CD14-positive monocyte (primary cell): Measurements from ENCODE around the gene OR4A15. TPM values are rescaled to one million over a fixed set of nuclear protein-coding genes. Genes with fewer than 3 reads are reported as not detected.

Experiments
- DNase-seq, 3 donors: peaks; one replicate each; pipeline ENCODE4 v3.0.0-alpha.2; 2011 to 2022
- H2AFZ ChIP-seq: 2 replicates; pipeline ENCODE4 v1.6.0; 2012; ENCODE audit warnings: mild to moderate bottlenecking, low read depth, low read length, inconsistent platforms; ENCODE audit not compliant: insufficient read depth, poor library complexity, severe bottlenecking
- H3K27ac ChIP-seq, 2 donors: 1 replicate in 1 of 2; 2 replicates in 1 of 2; pipeline ENCODE4 v1.5.1; 2012 to 2013; ENCODE audit warnings: low read length in 2 of 2, control low read depth in 1 of 2, inconsistent platforms in 1 of 2, low read depth in 1 of 2, mild to moderate bottlenecking in 1 of 2
- H3K27me3 ChIP-seq, 2 donors: one replicate each; pipeline versions ENCODE4 v1.6.0 to v1.6.1; 2011 to 2013; ENCODE audit warnings: low read length in 2 of 2; ENCODE audit not compliant: control insufficient read depth in 2 of 2, insufficient read depth in 2 of 2
- H3K36me3 ChIP-seq, 2 donors: replicated peaks in 1 of 2; 1 replicate in 1 of 2; 2 replicates in 1 of 2; pipeline versions ENCODE4 v1.5.1 to v1.6.1; 2012 to 2013; ENCODE audit warnings: low read length in 2 of 2, control low read depth in 1 of 2, inconsistent platforms in 1 of 2, mild to moderate bottlenecking in 1 of 2; ENCODE audit not compliant: insufficient read depth in 2 of 2, control insufficient read depth in 1 of 2
- H3K4me1 ChIP-seq, 2 donors: 1 replicate in 1 of 2; 2 replicates in 1 of 2; pipeline versions ENCODE4 v1.5.1 to v1.6.1; 2012 to 2013; ENCODE audit warnings: low read length in 2 of 2, control low read depth in 1 of 2, inconsistent platforms in 1 of 2, mild to moderate bottlenecking in 1 of 2, moderate library complexity in 1 of 2; ENCODE audit not compliant: insufficient read depth in 2 of 2, control insufficient read depth in 1 of 2
- H3K4me2 ChIP-seq: replicated peaks from 2 replicates; pipeline ENCODE3; 2012; ENCODE audit warnings: low read length, moderate library complexity, mild to moderate bottlenecking; ENCODE audit not compliant: poor library complexity, severe bottlenecking; ENCODE audit errors: extremely low read depth
- H3K4me3 ChIP-seq, 3 experiments: fragments of 200-600 bp in 1 of 3; sonication (generic) in 1 of 3; replicated peaks in 1 of 3; 1 replicate in 2 of 3; 2 replicates in 1 of 3; pipeline ENCODE4 v1.5.1; 2011 to 2013; ENCODE audit warnings: low read length in 3 of 3, mild to moderate bottlenecking in 3 of 3, control low read depth in 2 of 3, low read depth in 2 of 3, inconsistent platforms in 1 of 3, moderate library complexity in 1 of 3
- H3K79me2 ChIP-seq: 2 replicates; pipeline ENCODE4 v1.6.0; 2012; ENCODE audit warnings: mild to moderate bottlenecking, control low read depth, inconsistent platforms, low read length, moderate library complexity; ENCODE audit not compliant: insufficient read depth
- H3K9ac ChIP-seq: 2 replicates; pipeline ENCODE4 v1.6.0; 2017; ENCODE audit warnings: low read length, mild to moderate bottlenecking; ENCODE audit not compliant: insufficient read depth, poor library complexity, severe bottlenecking
- H3K9me3 ChIP-seq, 2 donors: replicated peaks in 1 of 2; 1 replicate in 1 of 2; 2 replicates in 1 of 2; pipeline versions ENCODE4 v1.5.1 to v1.6.1; 2012 to 2013; ENCODE audit warnings: low read length in 2 of 2, control low read depth in 1 of 2; ENCODE audit not compliant: control insufficient read depth in 1 of 2, insufficient read depth in 1 of 2
- H4K20me1 ChIP-seq: 2 replicates; pipeline ENCODE4 v1.6.0; 2012; ENCODE audit warnings: mild to moderate bottlenecking, low read length, control low read depth, moderate library complexity; ENCODE audit not compliant: insufficient read depth
- H3K27ac Mint-ChIP-seq, 7 donors: one replicate each; pipeline ENCODE4 v1.8.0; 2020; ENCODE audit warnings: mild to moderate bottlenecking in 7 of 7, mixed read lengths in 7 of 7, moderate library complexity in 6 of 7, inconsistent platforms in 2 of 7
- H3K27me3 Mint-ChIP-seq, 3 donors: one replicate each; pipeline ENCODE4 v1.8.0; 2021 to 2022; ENCODE audit warnings: low read depth in 3 of 3, mild to moderate bottlenecking in 3 of 3, mixed read lengths in 3 of 3, moderate library complexity in 3 of 3, inconsistent platforms in 1 of 3
- H3K36me3 Mint-ChIP-seq, 2 donors: one replicate each; pipeline ENCODE4 v1.8.0; 2020; ENCODE audit warnings: mixed read lengths in 2 of 2, inconsistent platforms in 1 of 2, mild to moderate bottlenecking in 1 of 2
- H3K4me1 Mint-ChIP-seq: one replicate; pipeline ENCODE4 v1.8.0; 2020; ENCODE audit warnings: mild to moderate bottlenecking, mixed read lengths
- H3K4me3 Mint-ChIP-seq, 2 donors: one replicate each; pipeline ENCODE4 v1.8.0; 2020; ENCODE audit warnings: mild to moderate bottlenecking in 2 of 2, mixed read lengths in 2 of 2, moderate library complexity in 1 of 2
- H3K9me3 Mint-ChIP-seq, 7 donors: one replicate each; pipeline ENCODE4 v1.8.0; 2020 to 2022; ENCODE audit warnings: mixed read lengths in 7 of 7, mild to moderate bottlenecking in 6 of 7, moderate library complexity in 6 of 7, inconsistent platforms in 2 of 7
- WGBS: methylation state at CpG from one replicate; pipeline ENCODE4 v1.1.5; 2013; ENCODE audit warnings: missing lambda C conversion rate; ENCODE audit not compliant: insufficient coverage; 5-methylcytosine and 5-hydroxymethylcytosine counted together
- intact Hi-C, 2 donors: fragments of 100-400 bp; cut with micrococcal nuclease; formaldehyde crosslinking; loops; one replicate each; pipeline versions ENCODE4 v1.15.0 to v1.15.1; 2023
- polyA plus RNA-seq, 3 donors: library from polyadenylated mRNA; depleted of rRNA in 1 of 3; unstranded in 2 of 3; stranded (reverse) in 1 of 3; fragments of 300-500 nt in 2 of 3; fragments of >200 nt in 1 of 3; fragmentation: Illumina TruSeq in 2 of 3; gene quantifications; 1 replicate in 2 of 3; 2 replicates in 1 of 3; pipeline ENCODE4 v1.2.3, GENCODE V29; 2012 to 2021
- TF ChIP-seq, protein P1 (sequence below): fragments of 200-600 bp; IDR thresholded peaks from one replicate; pipeline ENCODE4 v1.8.0; 2022; ENCODE audit warnings: antibody characterized with exemption, mild to moderate bottlenecking

The OR4A15 gene
- polyA plus RNA-seq, 3 donors = not detected

DNA sequence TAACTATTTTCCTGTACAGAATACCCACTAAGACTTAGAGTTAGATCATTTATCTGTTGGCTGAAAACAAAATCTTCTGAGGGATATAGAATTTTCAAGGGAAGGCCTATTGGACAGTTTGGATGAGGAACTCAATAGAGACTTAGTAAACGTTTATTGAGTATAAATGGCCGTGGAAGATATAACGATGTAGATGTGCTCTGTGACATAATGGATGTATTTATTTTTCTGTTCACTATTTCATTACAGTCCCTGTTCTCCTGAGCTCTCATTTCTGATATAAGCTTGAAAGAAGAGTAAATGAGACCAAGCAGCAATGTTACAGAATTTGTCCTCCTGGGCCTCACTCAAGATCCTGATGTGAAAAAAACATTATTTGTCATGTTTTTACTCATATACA lies 24.9 kb upstream of the OR4A15 start, which contains the start of gene OR4A16:
Gene OR4A16 (plus strand): TSS at position 301 of the 400 bp plus-strand sequence. CDS start 0 bp downstream, at position 301.
- intact Hi-C loops = no loop called here
- H3K9me3 ChIP-seq = peaks cover 13 to 45% of the 10 kb centered on the region in 2 donors
- H3K4me2 ChIP-seq = no peak within 1 kb of the TSS
- TF ChIP-seq, protein P1, sequence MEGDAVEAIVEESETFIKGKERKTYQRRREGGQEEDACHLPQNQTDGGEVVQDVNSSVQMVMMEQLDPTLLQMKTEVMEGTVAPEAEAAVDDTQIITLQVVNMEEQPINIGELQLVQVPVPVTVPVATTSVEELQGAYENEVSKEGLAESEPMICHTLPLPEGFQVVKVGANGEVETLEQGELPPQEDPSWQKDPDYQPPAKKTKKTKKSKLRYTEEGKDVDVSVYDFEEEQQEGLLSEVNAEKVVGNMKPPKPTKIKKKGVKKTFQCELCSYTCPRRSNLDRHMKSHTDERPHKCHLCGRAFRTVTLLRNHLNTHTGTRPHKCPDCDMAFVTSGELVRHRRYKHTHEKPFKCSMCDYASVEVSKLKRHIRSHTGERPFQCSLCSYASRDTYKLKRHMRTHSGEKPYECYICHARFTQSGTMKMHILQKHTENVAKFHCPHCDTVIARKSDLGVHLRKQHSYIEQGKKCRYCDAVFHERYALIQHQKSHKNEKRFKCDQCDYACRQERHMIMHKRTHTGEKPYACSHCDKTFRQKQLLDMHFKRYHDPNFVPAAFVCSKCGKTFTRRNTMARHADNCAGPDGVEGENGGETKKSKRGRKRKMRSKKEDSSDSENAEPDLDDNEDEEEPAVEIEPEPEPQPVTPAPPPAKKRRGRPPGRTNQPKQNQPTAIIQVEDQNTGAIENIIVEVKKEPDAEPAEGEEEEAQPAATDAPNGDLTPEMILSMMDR = no peak
- H4K20me1 ChIP-seq = no peaks in the 10 kb centered on the region
- DNase-seq = no peak
- H3K4me3 ChIP-seq = no peak within 1 kb of the TSS
- H3K9me3 Mint-ChIP-seq = peaks cover 0 to 14% (median 11%) of the 10 kb centered on the region in 7 donors
- no peaks in the 10 kb centered on the region for H3K4me1 ChIP-seq
- no peak within 1 kb of the TSS for H2AFZ ChIP-seq
- no peak within 1 kb of the TSS for H3K27ac ChIP-seq
- H3K4me1 Mint-ChIP-seq = no peaks in the 10 kb centered on the region
- no peak within 1 kb of the TSS for H3K27ac Mint-ChIP-seq
- no CpG with 5 or more reads among the region's 3 CpGs for WGBS
- H3K36me3 Mint-ChIP-seq = no peaks in the 10 kb centered on the region
- H3K36me3 ChIP-seq = no peaks in the 10 kb centered on the region
- H3K27me3 ChIP-seq = no peaks in the 10 kb centered on the region
- no peak within 1 kb of the TSS for H3K9ac ChIP-seq
- no peaks in the 10 kb centered on the region for H3K27me3 Mint-ChIP-seq
- H3K79me2 ChIP-seq = no peaks in the 10 kb centered on the region
- H3K4me3 Mint-ChIP-seq = no peak within 1 kb of the TSS

DNA sequence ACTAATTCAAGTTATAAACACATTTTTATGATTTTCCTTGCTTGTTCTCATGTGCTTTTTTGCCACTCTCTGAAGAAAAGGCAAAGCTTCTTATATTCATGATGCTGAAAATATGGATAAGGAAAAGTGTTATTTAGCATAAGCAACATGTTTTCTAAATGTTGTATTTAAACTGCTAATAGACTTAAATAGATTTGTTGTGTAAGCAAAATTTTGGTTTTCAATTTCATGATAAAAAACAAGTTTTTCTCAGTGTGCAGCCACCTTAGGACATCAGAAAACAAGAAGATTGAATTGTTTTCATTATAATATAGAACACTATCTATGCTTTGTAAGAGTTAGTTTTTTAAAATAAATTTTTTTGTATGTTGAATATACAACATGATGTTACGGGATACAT lies 22.5 kb upstream of the OR4A15 start:
- WGBS = no CpG with 5 or more reads among the region's 1 CpG
- H3K36me3 Mint-ChIP-seq = no peaks in the 10 kb centered on the region
- H3K4me3 Mint-ChIP-seq = no peak overlapping the region
- peaks cover 4 to 15% (median 8%) of the 10 kb centered on the region in 7 donors for H3K9me3 Mint-ChIP-seq
- no peak for DNase-seq
- Histone ChIP-seq H3K9ac (no peak overlapping the region), H3K4me2 (no peak overlapping the region), H3K9me3 (peaks cover 11 to 38% of the 10 kb centered on the region in 2 donors), H3K4me1 (no peaks in the 10 kb centered on the region), H2AFZ (no peak overlapping the region), H4K20me1 (no peaks in the 10 kb centered on the region), H3K79me2 (no peaks in the 10 kb centered on the region), H3K4me3 (no peak overlapping the region), H3K27me3 (no peaks in the 10 kb centered on the region), H3K36me3 (no peaks in the 10 kb centered on the region), H3K27ac (no peak overlapping the region)
- no peaks in the 10 kb centered on the region for H3K27me3 Mint-ChIP-seq
- no peaks in the 10 kb centered on the region for H3K4me1 Mint-ChIP-seq
- TF ChIP-seq, protein P1 = no peak
- no peak overlapping the region for H3K27ac Mint-ChIP-seq
- intact Hi-C loops = no loop called here
